Muscle layer of colon (tissue), 2 donors: ENCODE results near the gene ZCCHC24.
A peak's percentile ranks its signal among the peaks of the same experiment; 100 is the strongest.

Experiments used
- H3K27ac ChIP-seq: one replicate; pipeline ENCODE4 v1.7.0; 2013; ENCODE audit warnings: low read depth, mild to moderate bottlenecking, low read length, moderate library complexity
- H3K27me3 ChIP-seq, 2 donors: one replicate each; pipeline ENCODE4 v1.7.0; 2013; ENCODE audit warnings: low read length in 2 of 2, mild to moderate bottlenecking in 2 of 2; ENCODE audit not compliant: insufficient read depth in 2 of 2, control insufficient read depth in 1 of 2
- H3K36me3 ChIP-seq: one replicate; pipeline ENCODE4 v1.7.0; 2013; ENCODE audit warnings: mild to moderate bottlenecking, low read length; ENCODE audit not compliant: insufficient read depth
- H3K4me1 ChIP-seq: one replicate; pipeline ENCODE4 v1.7.0; 2013; ENCODE audit warnings: mild to moderate bottlenecking, low read length; ENCODE audit not compliant: insufficient read depth
- H3K4me3 ChIP-seq, 2 donors: one replicate each; pipeline ENCODE4 v1.7.0; 2013; ENCODE audit warnings: low read length in 2 of 2, low read depth in 1 of 2, mild to moderate bottlenecking in 1 of 2, moderate library complexity in 1 of 2
- H3K9ac ChIP-seq: one replicate; pipeline ENCODE4 v1.7.0; 2013; ENCODE audit warnings: low read length
- H3K9me3 ChIP-seq: one replicate; pipeline ENCODE4 v1.7.0; 2013; ENCODE audit warnings: mild to moderate bottlenecking, low read length
- donor health status: abdominal sarcoma.
- donor health status: Adenocarcinoma of cecum.

ZCCHC24 gene

GRCh38 chr10:79374312-79375191, 70.9 kb downstream of the ZCCHC24 start:
- Histone ChIP-seq H3K36me3 (no peaks in the 10 kb centered on the region), H3K27ac (no peak overlapping the region), H3K9ac (no peak overlapping the region), H3K4me3 (peak overlapping the region in 1 of 2 donors; percentile 29), H3K27me3 (no peaks in the 10 kb centered on the region), H3K9me3 (no peaks in the 10 kb centered on the region), H3K4me1 (peaks cover 21% of the 10 kb centered on the region)

GRCh38 chr10:79372871-79373270, 72.6 kb downstream of the ZCCHC24 start:
- no peaks in the 10 kb centered on the region for H3K9me3 ChIP-seq
- no peak overlapping the region for H3K27ac ChIP-seq
- peaks cover 11% of the 10 kb centered on the region for H3K4me1 ChIP-seq
- H3K27me3 ChIP-seq: no peaks in the 10 kb centered on the region
- no peak overlapping the region for H3K4me3 ChIP-seq
- no peak overlapping the region for H3K9ac ChIP-seq
- no peaks in the 10 kb centered on the region for H3K36me3 ChIP-seq

DNA sequence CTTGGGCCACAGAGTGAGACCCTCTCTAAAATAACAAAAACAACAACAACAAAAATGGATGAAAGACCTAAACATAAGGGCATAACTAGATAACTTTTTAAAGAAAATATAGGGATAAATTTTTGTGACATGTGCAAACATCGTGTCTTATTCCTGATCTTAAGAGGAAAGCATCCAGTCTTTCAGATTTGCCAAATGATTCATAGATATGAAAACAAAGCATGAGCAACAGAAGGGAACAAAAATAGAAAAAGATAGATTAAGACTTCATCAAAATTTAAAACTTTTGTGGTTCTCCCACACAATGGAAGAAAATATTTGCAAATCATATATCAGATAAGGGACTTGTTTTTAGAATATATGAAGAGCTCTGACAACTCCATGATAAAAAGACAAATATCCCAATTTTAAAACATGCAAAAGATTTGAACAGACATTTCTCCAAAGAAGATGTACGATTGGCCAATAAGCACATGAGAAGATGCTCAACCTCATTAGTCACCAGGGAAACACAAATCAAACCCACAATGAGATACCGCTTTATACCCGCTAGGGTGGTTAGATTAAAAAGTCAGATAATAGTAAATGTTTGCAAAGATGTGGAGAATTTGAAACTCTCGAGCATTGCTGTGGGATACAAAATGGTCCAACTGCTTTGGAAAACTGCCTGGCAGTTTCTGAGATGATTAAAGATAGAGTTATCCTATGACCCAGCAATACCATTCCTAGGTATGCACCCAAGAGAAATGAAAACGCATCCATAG, 77.8 kb downstream of the ZCCHC24 start:
- Histone ChIP-seq H3K27ac (no peak overlapping the region), H3K4me3 (no peak overlapping the region), H3K27me3 (no peaks in the 10 kb centered on the region), H3K36me3 (no peaks in the 10 kb centered on the region), H3K9me3 (no peaks in the 10 kb centered on the region), H3K9ac (no peak overlapping the region), H3K4me1 (no peaks in the 10 kb centered on the region)

- H3K4me3 ChIP-seq: no peak overlapping the region
These were observed 83.6 kb downstream of the ZCCHC24 start for GRCh38 chr10:79361726-79362397.

GRCh38 chr10:79360499-79361342, 84.7 kb downstream of the ZCCHC24 start:
- no peaks in the 10 kb centered on the region for H3K4me1 ChIP-seq
- no peaks in the 10 kb centered on the region for H3K36me3 ChIP-seq
- H3K9ac ChIP-seq: no peak overlapping the region
- H3K27me3 ChIP-seq: no peaks in the 10 kb centered on the region
- no peak overlapping the region for H3K4me3 ChIP-seq
- H3K9me3 ChIP-seq: no peaks in the 10 kb centered on the region
- no peak overlapping the region for H3K27ac ChIP-seq

More at GRCh38 chr10:79361726-79362397, 83.6 kb downstream of the ZCCHC24 start:
- Histone ChIP-seq H3K4me1 (no peaks in the 10 kb centered on the region), H3K27me3 (no peaks in the 10 kb centered on the region), H3K9me3 (no peaks in the 10 kb centered on the region), H3K27ac (no peak overlapping the region), H3K36me3 (no peaks in the 10 kb centered on the region), H3K9ac (no peak overlapping the region)

DNA sequence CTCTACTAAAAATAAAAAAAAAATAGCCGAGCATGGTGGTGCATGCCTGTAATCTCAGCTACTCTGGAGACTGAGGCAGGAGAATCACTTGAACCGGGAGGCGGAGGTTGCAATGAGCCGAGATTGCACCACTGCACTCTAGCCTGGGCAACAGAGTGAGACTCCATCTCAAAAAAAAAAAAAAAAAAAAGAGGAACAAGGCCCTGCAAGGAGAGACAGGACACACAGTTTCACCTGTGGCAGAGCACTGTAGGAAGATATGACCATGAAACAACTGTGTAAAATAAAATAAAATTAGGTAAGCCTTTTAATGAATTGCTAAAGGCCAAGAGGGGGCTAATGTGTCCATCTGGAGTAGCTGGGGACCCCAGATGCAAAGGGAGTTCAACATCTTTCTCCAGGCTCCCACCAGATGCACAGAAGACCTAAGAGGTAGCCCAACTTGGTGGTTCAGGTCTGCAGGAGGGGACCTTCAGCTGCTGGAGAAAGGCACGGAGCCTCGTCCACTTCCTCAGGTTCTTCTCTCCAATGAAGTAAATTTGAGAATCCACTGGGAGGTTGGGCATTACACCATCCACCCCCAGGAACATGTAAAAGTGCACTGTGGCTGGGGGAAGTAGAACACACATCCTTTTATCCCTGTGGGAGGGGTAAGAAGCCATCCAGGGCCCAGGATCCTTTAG, 85.5 kb downstream of the ZCCHC24 start:
- H3K4me3 ChIP-seq: no peak overlapping the region
- H3K36me3 ChIP-seq: peaks cover 7% of the 10 kb centered on the region
- H3K4me1 ChIP-seq: no peaks in the 10 kb centered on the region
- no peak overlapping the region for H3K27ac ChIP-seq
- H3K9ac ChIP-seq: no peak overlapping the region
- no peaks in the 10 kb centered on the region for H3K9me3 ChIP-seq
- H3K27me3 ChIP-seq: no peaks in the 10 kb centered on the region

- no peaks in the 10 kb centered on the region for H3K27me3 ChIP-seq
- no peaks in the 10 kb centered on the region for H3K9me3 ChIP-seq
- H3K4me1 ChIP-seq: no peaks in the 10 kb centered on the region
- peaks cover 18% of the 10 kb centered on the region for H3K36me3 ChIP-seq
- no peak overlapping the region for H3K27ac ChIP-seq
- H3K4me3 ChIP-seq: no peak overlapping the region
- no peak overlapping the region for H3K9ac ChIP-seq
These were observed 86.6 kb downstream of the ZCCHC24 start for GRCh38 chr10:79358811-79359210.

DNA sequence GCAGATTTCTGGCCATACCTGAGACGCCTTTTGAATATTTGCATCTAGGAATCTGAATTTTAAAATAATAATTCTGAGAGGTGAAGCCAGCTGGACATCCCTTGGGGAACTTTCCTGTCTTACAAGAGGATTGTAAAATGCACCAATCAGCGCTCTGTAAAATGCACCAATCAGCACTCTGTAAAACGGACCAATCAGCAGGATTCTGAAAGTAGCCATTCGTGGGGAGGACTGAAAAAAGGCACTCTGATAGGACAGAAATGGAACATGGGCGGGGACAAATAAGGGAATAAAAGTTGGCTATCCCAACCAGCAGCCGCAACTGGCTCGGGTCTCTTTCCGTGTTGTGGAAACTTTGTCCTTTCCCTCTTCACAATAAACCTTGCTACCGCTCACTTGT, 88.2 kb downstream of the ZCCHC24 start:
- Histone ChIP-seq H3K27me3 (no peaks in the 10 kb centered on the region), H3K36me3 (peaks cover 34% of the 10 kb centered on the region)

DNA sequence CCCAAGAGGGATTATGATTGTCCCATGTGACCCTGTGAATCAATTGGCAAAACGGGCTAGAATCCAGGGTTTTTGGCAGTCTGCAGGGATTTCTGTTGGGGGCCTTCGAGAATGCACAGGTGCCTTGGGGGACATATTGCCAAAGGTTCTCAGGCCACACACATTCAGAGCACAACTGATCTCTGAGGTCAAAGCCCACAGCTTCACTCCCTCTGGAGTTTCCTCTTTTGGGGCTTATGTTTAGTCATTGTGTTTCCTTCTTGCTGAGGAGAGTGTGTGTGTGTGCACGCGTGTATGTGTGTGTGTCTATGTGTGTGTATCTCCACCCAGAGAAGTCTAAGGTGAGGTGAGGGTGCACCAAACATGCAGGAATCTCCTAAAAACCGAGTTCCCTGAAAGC, 89.3 kb downstream of the ZCCHC24 start:
- Histone ChIP-seq H3K4me1 (no peaks in the 10 kb centered on the region), H3K4me3 (no peak overlapping the region), H3K9me3 (no peaks in the 10 kb centered on the region), H3K27ac (no peak overlapping the region), H3K27me3 (no peaks in the 10 kb centered on the region), H3K36me3 (peaks cover 43% of the 10 kb centered on the region), H3K9ac (no peak overlapping the region)

More for the DNA sequence above, 88.2 kb downstream of the ZCCHC24 start:
- no peak overlapping the region for H3K9ac ChIP-seq
- no peak overlapping the region for H3K27ac ChIP-seq
- H3K4me1 ChIP-seq: no peaks in the 10 kb centered on the region
- no peak overlapping the region for H3K4me3 ChIP-seq
- H3K9me3 ChIP-seq: no peaks in the 10 kb centered on the region

- Histone ChIP-seq H3K9me3 (no peaks in the 10 kb centered on the region), H3K27me3 (no peaks in the 10 kb centered on the region), H3K27ac (no peak overlapping the region), H3K4me1 (no peaks in the 10 kb centered on the region), H3K4me3 (no peak overlapping the region), H3K36me3 (peaks cover 48% of the 10 kb centered on the region), H3K9ac (no peak overlapping the region)
These were observed 89.9 kb downstream of the ZCCHC24 start for GRCh38 chr10:79355420-79356017.
